ENCODE data around the gene PKM. TPM values are rescaled to one million over a fixed set of nuclear protein-coding genes. Genes with fewer than 3 reads are reported as not detected.

PKM gene
- total RNA-seq, 1 experiment from 2014 or later = 1,809 TPM

DNA sequence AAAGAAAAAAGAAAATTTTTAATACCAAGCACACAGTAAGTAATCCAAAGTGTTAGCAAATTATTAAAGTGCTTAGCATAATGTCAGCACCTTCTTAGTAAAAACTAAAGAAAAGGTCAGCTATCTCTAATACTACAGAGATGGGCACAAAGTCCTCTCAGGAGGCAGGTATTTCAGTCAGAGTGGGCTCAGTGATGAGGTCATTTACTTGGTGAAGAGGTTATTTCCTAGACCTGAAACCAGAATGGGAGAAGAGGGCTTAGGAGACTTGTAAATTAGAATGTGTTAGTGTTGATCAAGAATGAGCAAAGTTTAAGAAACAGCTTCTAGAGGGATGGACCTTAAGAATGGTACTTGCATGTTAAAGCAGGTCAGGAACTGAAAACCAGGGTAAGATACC lies 8.7 kb upstream of the PKM start:
- no peak for TF ChIP-seq EZH2 (IDR thresholded peaks at IDR 0.05; ENCODE audit: low read depth)
- TF ChIP-seq, protein P1, sequence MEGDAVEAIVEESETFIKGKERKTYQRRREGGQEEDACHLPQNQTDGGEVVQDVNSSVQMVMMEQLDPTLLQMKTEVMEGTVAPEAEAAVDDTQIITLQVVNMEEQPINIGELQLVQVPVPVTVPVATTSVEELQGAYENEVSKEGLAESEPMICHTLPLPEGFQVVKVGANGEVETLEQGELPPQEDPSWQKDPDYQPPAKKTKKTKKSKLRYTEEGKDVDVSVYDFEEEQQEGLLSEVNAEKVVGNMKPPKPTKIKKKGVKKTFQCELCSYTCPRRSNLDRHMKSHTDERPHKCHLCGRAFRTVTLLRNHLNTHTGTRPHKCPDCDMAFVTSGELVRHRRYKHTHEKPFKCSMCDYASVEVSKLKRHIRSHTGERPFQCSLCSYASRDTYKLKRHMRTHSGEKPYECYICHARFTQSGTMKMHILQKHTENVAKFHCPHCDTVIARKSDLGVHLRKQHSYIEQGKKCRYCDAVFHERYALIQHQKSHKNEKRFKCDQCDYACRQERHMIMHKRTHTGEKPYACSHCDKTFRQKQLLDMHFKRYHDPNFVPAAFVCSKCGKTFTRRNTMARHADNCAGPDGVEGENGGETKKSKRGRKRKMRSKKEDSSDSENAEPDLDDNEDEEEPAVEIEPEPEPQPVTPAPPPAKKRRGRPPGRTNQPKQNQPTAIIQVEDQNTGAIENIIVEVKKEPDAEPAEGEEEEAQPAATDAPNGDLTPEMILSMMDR (conservative IDR thresholded peaks at IDR 0.05) = no peak
- ChIA-PET CTCF (no interaction called here), POLR2A (ENCODE audit: unreplicated experiment) (interaction anchor here (0.5 to 0.6 kb wide), 2 partner anchors 9 to 447 kb away, joined by 3 to 10 read pairs; partner anchors contain the start of gene PKM)
- Histone ChIP-seq H3K4me2 (no peak overlapping the region), H3K9me2 (ENCODE audit: insufficient read depth) (no peaks in the 10 kb centered on the region), H3K9me3 (ENCODE audit: insufficient read depth, low read depth) (no peaks in the 10 kb centered on the region), H3K79me2 (ENCODE audit: low read depth) (peaks cover 27% of the 10 kb centered on the region), H3K27me3 (ENCODE audit: insufficient read depth, low read depth) (no peaks in the 10 kb centered on the region), H3K4me3 (no peak overlapping the region), H3K36me3 (ENCODE audit: low read depth) (peaks cover 11% of the 10 kb centered on the region; the same call in 1 of the 2 replicates), H4K20me1 (ENCODE audit: insufficient read depth) (no peaks in the 10 kb centered on the region), H3K27ac (peak overlapping the region; percentile 32; the same call in 1 of the 2 replicates), H3K4me1 (replicated peaks; ENCODE audit: insufficient read depth) (peaks cover 39% of the 10 kb centered on the region), H2AFZ (no peak overlapping the region), H3F3A (ENCODE audit: insufficient read depth, low read depth) (peaks cover 34% of the 10 kb centered on the region)
- no peak for DNase-seq
- intact Hi-C loops (cut with micrococcal nuclease; ENCODE audit: unreplicated experiment) = no loop called here
- no TSS peak for BruUV-seq (replicated peaks)

DNA sequence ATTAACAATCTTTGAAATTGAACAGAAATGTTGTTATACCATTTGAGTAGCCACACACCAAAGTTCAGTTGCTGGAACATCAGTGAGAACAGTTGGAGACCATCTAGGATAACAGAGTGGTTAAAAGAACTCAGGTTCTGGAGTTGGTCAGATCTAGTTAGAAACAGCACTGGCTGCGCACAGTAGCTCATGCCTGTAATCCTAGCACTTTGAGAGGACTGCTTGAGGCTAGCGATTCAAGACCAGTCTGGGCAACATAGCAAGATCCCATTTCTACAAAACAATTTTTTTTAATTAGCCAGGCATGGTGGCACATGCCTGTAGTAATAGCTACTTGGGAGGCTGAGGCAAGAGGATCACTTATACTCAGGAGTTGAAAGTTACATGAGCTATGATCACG lies 7.6 kb upstream of the PKM start:
- Histone ChIP-seq H4K20me1 (ENCODE audit: insufficient read depth) (no peaks in the 10 kb centered on the region), H3K36me3 (ENCODE audit: low read depth) (0 out of 2 replicates have a peak, but pooled peaks cover 3% of the 10 kb centered on the region), H3K4me2 (peak overlapping the region; percentile 98), H3K27me3 (ENCODE audit: insufficient read depth, low read depth) (no peaks in the 10 kb centered on the region), H3K4me1 (replicated peaks; ENCODE audit: insufficient read depth) (peaks cover 47% of the 10 kb centered on the region), H3K9me3 (ENCODE audit: insufficient read depth, low read depth) (no peaks in the 10 kb centered on the region), H3K79me2 (ENCODE audit: low read depth) (peaks cover 37% of the 10 kb centered on the region), H3K4me3 (no peak overlapping the region), H2AFZ (no peak overlapping the region), H3K27ac (peak overlapping the region; percentile 96), H3K9me2 (ENCODE audit: insufficient read depth) (no peaks in the 10 kb centered on the region), H3F3A (ENCODE audit: insufficient read depth, low read depth) (peaks cover 40% of the 10 kb centered on the region)
- no peak for DNase-seq
- POLR2A ChIA-PET (ENCODE audit: unreplicated experiment) = interaction anchor here (0.6 kb wide), 1 partner anchor 126 kb away, joined by 4 read pairs; no protein-coding TSS in a partner anchor
- TF ChIP-seq, protein P1 (conservative IDR thresholded peaks at IDR 0.05) = no peak
- TF ChIP-seq EZH2 (IDR thresholded peaks at IDR 0.05; ENCODE audit: low read depth) = no peak
- BruUV-seq (replicated peaks) = no TSS peak
- CTCF ChIA-PET = interaction anchor here (0.7 kb wide), 2 partner anchors 12 to 361 kb away, joined by 3 read pairs; no protein-coding TSS in a partner anchor
- intact Hi-C loops (cut with micrococcal nuclease; ENCODE audit: unreplicated experiment) = no loop called here

DNA sequence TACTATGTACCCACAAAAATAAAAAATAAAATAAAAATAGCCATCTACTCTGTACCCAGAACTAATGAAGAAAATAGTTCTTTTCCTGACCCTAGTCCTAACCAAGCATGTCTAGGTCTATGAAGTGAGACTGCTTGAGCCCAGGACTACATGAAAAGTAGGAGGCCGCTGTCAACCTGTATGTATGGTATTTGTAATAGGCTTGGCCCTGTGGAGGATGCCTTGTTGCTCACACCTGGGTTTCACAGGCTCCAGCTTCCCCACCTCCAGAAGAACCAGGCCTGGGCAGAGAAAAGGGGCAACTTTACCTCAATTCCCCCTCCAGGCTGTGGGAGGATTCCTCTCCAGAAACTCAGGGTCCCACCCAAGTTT lies 6.8 kb upstream of the PKM start:
- H4K20me1 ChIP-seq (ENCODE audit: insufficient read depth) = no peaks in the 10 kb centered on the region
- H3K79me2 ChIP-seq (ENCODE audit: low read depth) = peaks cover 42% of the 10 kb centered on the region
- H3K27me3 ChIP-seq (ENCODE audit: insufficient read depth, low read depth) = no peaks in the 10 kb centered on the region
- TSS peak; percentile 46 for BruUV-seq (replicated peaks)
- H3K4me3 ChIP-seq = no peak overlapping the region
- 0 out of 2 replicates have a peak, but pooled peaks cover 3% of the 10 kb centered on the region for H3K36me3 ChIP-seq (ENCODE audit: low read depth)
- no peaks in the 10 kb centered on the region for H3K9me2 ChIP-seq (ENCODE audit: insufficient read depth)
- H3K4me2 ChIP-seq = peak overlapping the region; percentile 98
- H3K9me3 ChIP-seq (ENCODE audit: insufficient read depth, low read depth) = no peaks in the 10 kb centered on the region
- intact Hi-C loops (cut with micrococcal nuclease; ENCODE audit: unreplicated experiment) = no loop called here
- TF ChIP-seq, protein P1 (conservative IDR thresholded peaks at IDR 0.05) = no peak
- TF ChIP-seq EZH2 (IDR thresholded peaks at IDR 0.05; ENCODE audit: low read depth) = no peak
- peak overlapping the region; percentile 57; the same call in 1 of the 2 replicates for H2AFZ ChIP-seq
- DNase-seq = no peak
- peak overlapping the region; percentile 96 for H3K27ac ChIP-seq
- H3F3A ChIP-seq (ENCODE audit: insufficient read depth, low read depth) = peaks cover 46% of the 10 kb centered on the region
- peaks cover 55% of the 10 kb centered on the region for H3K4me1 ChIP-seq (replicated peaks; ENCODE audit: insufficient read depth)
- ChIA-PET POLR2A (ENCODE audit: unreplicated experiment) (interaction anchor here (0.6 to 0.9 kb wide), 7 partner anchors 11 to 1460 kb away, joined by 3 to 6 read pairs (median 4); partner anchors contain the start of gene SENP8), CTCF (interaction anchor here (0.7 kb wide), 1 partner anchor 11 kb away, joined by 3 read pairs; no protein-coding TSS in a partner anchor)
